ES-I3 (cell line): ENCODE data around the gene CPSF4L.
"Not testable (repeated sequence)": the region's sequence is repeated elsewhere in the genome, so short reads cannot be mapped to it uniquely, and the experiment has no call there.

ENCODE experiments used
- H3K36me3 ChIP-seq: 2 replicates; pipeline ENCODE4 v1.6.1; 2013; ENCODE audit warnings: mild to moderate bottlenecking, low read length, control low read depth, moderate library complexity; ENCODE audit not compliant: insufficient read depth
- H3K4me1 ChIP-seq: 2 replicates; pipeline ENCODE4 v1.6.1; 2013; ENCODE audit warnings: mild to moderate bottlenecking, control low read depth, low read length; ENCODE audit not compliant: insufficient read depth
- H3K9ac ChIP-seq: 2 replicates; pipeline ENCODE4 v1.6.1; 2013; ENCODE audit warnings: low read depth, mild to moderate bottlenecking, low read length, moderate library complexity
- H3K9me3 ChIP-seq: 2 replicates; pipeline ENCODE4 v1.6.1; 2013; ENCODE audit warnings: mild to moderate bottlenecking, low read length, moderate library complexity; ENCODE audit not compliant: control insufficient read depth, insufficient read depth

The CPSF4L gene

DNA sequence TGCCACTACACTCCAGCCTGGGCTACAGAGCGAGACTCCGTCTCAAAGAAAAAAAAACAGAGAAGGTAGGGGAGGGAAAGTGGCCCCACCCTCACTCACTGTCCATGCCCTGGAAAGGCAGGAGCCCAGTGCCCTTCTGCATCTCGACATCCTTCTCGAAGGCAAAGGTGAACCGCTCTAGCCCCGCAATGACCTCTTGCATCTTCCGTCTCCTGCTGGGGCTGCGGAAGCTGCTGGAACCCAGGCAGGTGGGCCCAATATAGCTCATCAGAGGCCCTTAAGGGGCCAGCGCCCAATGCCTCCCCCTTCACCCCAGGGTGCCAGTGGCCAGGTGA lies at the start of gene CPSF4L:
CPSF4L (minus strand) TSS at position 264 of the 335 bp plus-strand sequence; CDS start at position 202, 62 bp downstream.
- Histone ChIP-seq H3K36me3 (no peaks in the 10 kb centered on the region), H3K9ac (peak within 1 kb of the TSS; percentile 19; the same call in 1 of the 2 replicates), H3K4me1 (peaks cover 25% of the 10 kb centered on the region), H3K9me3 (no peaks in the 10 kb centered on the region)

DNA sequence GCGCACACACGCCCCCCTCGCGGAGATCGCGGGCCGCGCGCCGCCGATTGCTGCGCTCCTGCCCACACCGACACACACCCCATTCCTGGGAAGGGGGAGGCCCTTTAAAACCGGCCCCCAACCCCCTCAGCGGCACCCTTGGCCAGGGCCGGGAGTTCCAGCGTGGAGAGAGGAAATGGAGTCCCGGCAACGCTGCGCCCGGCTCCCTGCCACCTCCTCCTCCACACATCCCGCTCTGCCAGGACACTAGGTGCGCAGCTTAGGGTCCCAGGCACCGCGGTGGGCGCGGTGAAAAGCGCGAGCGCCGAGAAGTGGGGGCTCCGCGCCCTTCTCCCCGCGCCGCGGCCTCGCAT lies 49.7 kb upstream of the CPSF4L start:
- Histone ChIP-seq H3K9me3 (no peaks in the 10 kb centered on the region), H3K4me1 (peaks cover 21% of the 10 kb centered on the region), H3K9ac (peak overlapping the region; percentile 81), H3K36me3 (no peaks in the 10 kb centered on the region)

DNA sequence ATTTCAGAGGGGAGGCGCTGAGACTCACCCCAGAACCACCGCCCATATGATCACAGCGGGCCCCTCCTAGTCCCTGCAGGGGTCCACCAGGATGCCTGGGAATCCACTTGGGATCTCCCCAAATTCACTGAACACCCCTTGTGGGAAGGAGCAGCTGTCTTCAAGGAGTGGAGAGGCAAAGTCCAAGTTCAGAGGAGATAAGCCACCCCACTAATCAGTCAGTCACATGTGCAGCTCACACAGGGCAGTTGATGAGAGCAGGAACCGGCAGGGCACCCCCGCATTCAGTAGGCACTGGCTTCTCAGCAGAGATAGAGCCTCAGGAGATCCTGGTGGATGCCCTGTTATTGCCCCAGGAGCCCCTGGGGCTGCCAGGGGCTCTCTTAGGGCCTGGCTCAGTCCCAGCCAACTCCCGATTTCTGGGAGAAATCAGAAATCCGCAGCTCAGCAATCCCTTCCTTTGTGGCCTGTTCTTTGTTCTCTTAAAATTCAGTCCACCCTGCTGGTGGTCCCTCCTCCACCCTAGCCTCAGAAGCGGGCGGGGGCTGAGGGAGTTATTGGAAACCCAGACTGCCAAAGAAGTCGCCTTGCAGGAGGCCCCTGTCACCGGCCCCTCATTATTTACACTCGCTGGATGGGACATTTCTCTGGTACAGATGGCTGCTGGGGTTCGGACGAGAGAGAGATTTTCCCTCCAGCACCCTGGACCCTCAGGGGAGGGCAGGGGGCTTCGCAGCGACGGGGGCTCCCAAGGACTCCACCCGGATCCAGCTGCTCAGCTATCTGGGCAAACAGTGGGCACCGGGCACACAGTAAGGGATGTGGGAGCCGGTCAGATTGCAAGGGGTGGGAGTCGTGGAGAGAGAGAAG lies 48.3 kb upstream of the CPSF4L start:
- H3K4me1 ChIP-seq = peaks cover 30% of the 10 kb centered on the region
- H3K9ac ChIP-seq = peak overlapping the region; percentile 81
- H3K9me3 ChIP-seq = no peaks in the 10 kb centered on the region
- H3K36me3 ChIP-seq = no peaks in the 10 kb centered on the region

DNA sequence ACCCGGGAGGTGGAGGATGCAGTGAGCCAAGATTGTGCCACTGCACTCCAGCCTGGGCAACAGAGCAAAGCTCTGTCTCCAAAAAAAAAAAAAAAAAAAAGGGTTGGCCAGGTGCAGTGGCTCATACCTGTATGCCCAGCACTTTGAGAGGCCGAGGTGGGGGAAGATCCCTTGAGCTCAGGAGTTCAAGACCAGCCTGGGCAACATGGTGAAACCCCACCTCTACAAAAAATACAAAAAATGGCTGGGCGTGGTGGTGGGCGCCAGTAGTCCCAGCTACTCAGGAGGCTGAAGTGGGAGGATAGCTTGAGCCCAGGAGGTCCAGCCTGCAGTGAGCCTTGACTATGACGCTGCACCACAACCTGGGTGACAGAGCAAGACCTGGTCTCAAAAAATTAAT lies 47.3 kb upstream of the CPSF4L start:
- not testable (repeated sequence) for H3K9me3 ChIP-seq, H3K36me3 ChIP-seq, H3K9ac ChIP-seq
- H3K4me1 ChIP-seq = peaks cover 34% of the 10 kb centered on the region

DNA sequence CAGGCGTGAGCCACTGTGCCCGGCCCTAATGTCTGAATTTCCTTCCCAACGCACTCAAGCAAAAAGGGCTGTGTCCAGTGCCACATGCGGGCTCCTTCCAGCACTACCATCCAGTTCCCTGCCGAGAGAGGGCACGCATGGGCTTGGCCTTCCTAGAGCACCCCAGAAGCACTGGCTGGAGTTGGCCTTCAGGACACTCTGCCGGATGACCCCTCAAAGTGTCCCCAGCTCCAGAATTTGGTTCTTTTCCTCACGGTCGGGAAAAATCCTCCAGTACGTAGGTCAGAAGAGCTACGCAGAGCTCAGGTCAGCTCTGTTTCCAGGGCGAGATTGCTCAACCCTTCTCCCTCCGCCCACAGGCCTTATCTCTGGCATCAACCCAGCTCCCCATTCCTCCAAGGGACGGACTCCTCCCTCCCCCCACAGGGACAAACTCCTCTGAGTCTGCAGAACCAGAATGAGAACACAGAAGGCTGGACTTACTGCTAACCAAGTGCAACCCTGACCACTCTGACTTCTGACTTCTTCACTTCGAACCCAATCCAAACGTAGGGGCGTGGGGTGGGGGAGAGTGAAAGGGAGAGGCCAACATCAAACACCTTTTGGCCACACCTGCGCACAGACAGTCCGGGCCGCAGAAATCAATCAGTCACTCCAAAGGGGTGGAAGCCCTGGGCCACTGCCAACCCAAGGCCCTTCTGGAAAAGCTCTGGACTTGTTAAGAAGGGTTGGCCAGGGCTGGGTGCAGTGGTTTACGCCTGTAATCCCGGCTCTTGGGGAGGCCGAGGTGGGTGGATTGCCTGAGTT lies 46.5 kb upstream of the CPSF4L start:
- H3K4me1 ChIP-seq = peaks cover 32% of the 10 kb centered on the region
- no peak overlapping the region for H3K9ac ChIP-seq
- H3K36me3 ChIP-seq = no peaks in the 10 kb centered on the region
- no peaks in the 10 kb centered on the region for H3K9me3 ChIP-seq

- H3K9ac ChIP-seq = no peak overlapping the region
- H3K9me3 ChIP-seq = no peaks in the 10 kb centered on the region
- H3K4me1 ChIP-seq = peaks cover 32% of the 10 kb centered on the region
- no peaks in the 10 kb centered on the region for H3K36me3 ChIP-seq
Measured at GRCh38 chr17:73307130-73307529, 45.5 kb upstream of the CPSF4L start.

GRCh38 chr17:73305845-73306836 lies 44.5 kb upstream of the CPSF4L start:
- Histone ChIP-seq H3K9me3 (no peaks in the 10 kb centered on the region), H3K36me3 (no peaks in the 10 kb centered on the region), H3K9ac (no peak overlapping the region), H3K4me1 (peaks cover 32% of the 10 kb centered on the region)

DNA sequence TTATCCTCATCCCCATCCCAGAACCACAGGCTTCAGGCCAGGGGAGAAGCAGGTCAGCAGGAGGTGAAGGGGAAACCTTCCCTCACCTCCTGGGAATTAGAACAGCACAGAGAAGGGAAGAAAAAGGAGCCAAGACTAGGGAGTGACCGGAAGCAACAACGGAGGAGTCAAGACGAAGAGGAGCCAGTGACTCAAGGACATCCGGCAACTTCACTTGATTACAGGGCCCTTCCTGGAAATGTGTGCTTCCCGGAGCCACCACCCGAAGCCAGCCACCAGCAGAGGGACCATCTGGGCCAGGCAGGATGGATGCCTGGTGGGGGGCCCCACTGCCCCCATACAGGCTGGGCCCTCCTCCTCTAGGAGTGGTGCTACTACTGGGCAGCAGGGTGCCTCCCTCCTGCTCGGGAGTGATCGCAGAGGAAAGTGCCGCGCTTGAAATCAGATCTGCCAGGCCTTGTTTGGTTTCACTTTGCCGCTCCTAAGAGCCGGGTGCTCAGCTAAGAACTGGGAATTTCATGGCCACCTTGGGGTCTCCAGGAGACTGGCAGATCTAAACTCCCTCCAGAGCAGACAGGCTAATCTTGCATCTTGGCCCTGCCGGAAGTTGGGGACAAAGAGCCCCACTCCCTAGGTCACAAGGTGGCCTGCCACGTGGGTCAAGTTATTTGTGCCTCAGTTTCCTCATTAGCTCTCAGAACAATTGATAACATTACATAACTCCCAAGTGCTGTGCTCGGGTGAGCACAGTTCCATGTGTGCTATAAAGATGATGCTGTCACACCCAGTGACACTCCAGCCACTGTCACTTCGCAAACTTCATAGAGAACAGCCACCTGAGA lies 43.5 kb upstream of the CPSF4L start:
- peaks cover 32% of the 10 kb centered on the region for H3K4me1 ChIP-seq
- no peaks in the 10 kb centered on the region for H3K36me3 ChIP-seq
- H3K9ac ChIP-seq = no peak overlapping the region
- H3K9me3 ChIP-seq = no peaks in the 10 kb centered on the region

- H3K4me1 ChIP-seq = peaks cover 24% of the 10 kb centered on the region
- no peaks in the 10 kb centered on the region for H3K9me3 ChIP-seq
- no peak overlapping the region for H3K9ac ChIP-seq
- H3K36me3 ChIP-seq = no peaks in the 10 kb centered on the region
Measured at GRCh38 chr17:73304438-73304837, 42.8 kb upstream of the CPSF4L start.

GRCh38 chr17:73302189-73302588 lies 40.5 kb upstream of the CPSF4L start:
- Histone ChIP-seq H3K9me3 (no peaks in the 10 kb centered on the region), H3K36me3 (no peaks in the 10 kb centered on the region), H3K4me1 (peaks cover 20% of the 10 kb centered on the region), H3K9ac (no peak overlapping the region)

GRCh38 chr17:73301369-73301768 lies 39.7 kb upstream of the CPSF4L start:
- Histone ChIP-seq H3K4me1 (peaks cover 20% of the 10 kb centered on the region), H3K36me3 (no peaks in the 10 kb centered on the region), H3K9ac (no peak overlapping the region), H3K9me3 (no peaks in the 10 kb centered on the region)

DNA sequence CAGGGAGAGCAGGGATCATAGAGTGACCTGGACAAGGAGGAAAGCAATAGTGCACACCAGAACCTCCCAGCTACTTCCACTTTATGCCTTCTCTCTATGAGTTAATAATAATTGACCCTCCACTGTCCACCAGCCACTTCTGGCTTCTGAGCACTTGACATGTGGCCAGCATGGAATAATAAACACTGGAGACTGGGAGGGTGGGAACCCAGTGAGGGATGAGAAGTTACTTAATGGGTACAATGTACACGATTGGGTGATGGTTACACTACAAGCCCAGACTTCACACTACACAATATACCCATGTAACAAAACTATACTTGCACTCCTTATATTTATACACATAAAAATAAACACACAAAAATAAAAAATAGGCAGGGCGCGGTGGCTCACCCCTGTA lies 38.7 kb upstream of the CPSF4L start:
- H3K4me1 ChIP-seq = peaks cover 14% of the 10 kb centered on the region
- no peaks in the 10 kb centered on the region for H3K36me3 ChIP-seq
- no peak overlapping the region for H3K9ac ChIP-seq
- H3K9me3 ChIP-seq = no peaks in the 10 kb centered on the region
